ENCODE measurements around the gene ZNF407.
A peak's percentile ranks its signal among the peaks of the same experiment; 100 is the strongest.
"Not testable (repeated sequence)": the region's sequence is repeated elsewhere in the genome, so short reads cannot be mapped to it uniquely, and the experiment has no call there.

Gene ZNF407

GRCh38 chr18:74597662-74598349, at the start of gene ZNF407:
Gene ZNF407 (plus strand): TSS chr18:74597870. CDS start chr18:74631020, 33,150 bp downstream.
- DNase-seq = peak; percentile 88
- in situ Hi-C loops (cut with HindIII; ENCODE audit: low pct_ligation_motif_present, low pct_unique_long_range_greater_than_20kb, low sequenced_read_pairs) = no loop called here

GRCh38 chr18:74549591-74550104, 48.0 kb upstream of the ZNF407 start:
- no peak for DNase-seq
- in situ Hi-C loops (cut with HindIII; ENCODE audit: low pct_ligation_motif_present, low pct_unique_long_range_greater_than_20kb, low sequenced_read_pairs) = no loop called here

- in situ Hi-C loops (cut with HindIII; ENCODE audit: low pct_ligation_motif_present, low pct_unique_long_range_greater_than_20kb, low sequenced_read_pairs) = no loop called here
- no peak for DNase-seq
Measured at GRCh38 chr18:74550886-74551285, 46.8 kb upstream of the ZNF407 start.

GRCh38 chr18:74551452-74551851, 46.2 kb upstream of the ZNF407 start:
- in situ Hi-C loops (cut with HindIII; ENCODE audit: low pct_ligation_motif_present, low pct_unique_long_range_greater_than_20kb, low sequenced_read_pairs) = no loop called here
- no peak for DNase-seq

- DNase-seq = peak; percentile 75
- in situ Hi-C loops (cut with HindIII; ENCODE audit: low pct_ligation_motif_present, low pct_unique_long_range_greater_than_20kb, low sequenced_read_pairs) = no loop called here
Measured at GRCh38 chr18:74551936-74552555, 45.6 kb upstream of the ZNF407 start.

GRCh38 chr18:74556126-74556525, 41.5 kb upstream of the ZNF407 start:
- in situ Hi-C loops (cut with HindIII; ENCODE audit: low pct_ligation_motif_present, low pct_unique_long_range_greater_than_20kb, low sequenced_read_pairs) = no loop called here
- no peak for DNase-seq

- no peak for DNase-seq
- in situ Hi-C loops (cut with HindIII; ENCODE audit: low pct_ligation_motif_present, low pct_unique_long_range_greater_than_20kb, low sequenced_read_pairs) = no loop called here
Measured at GRCh38 chr18:74558096-74558495, 39.6 kb upstream of the ZNF407 start.

GRCh38 chr18:74562131-74562730, 35.4 kb upstream of the ZNF407 start:
- DNase-seq = no peak
- in situ Hi-C loops (cut with HindIII; ENCODE audit: low pct_ligation_motif_present, low pct_unique_long_range_greater_than_20kb, low sequenced_read_pairs) = no loop called here

GRCh38 chr18:74562775-74563174, 34.9 kb upstream of the ZNF407 start:
- DNase-seq = no peak
- in situ Hi-C loops (cut with HindIII; ENCODE audit: low pct_ligation_motif_present, low pct_unique_long_range_greater_than_20kb, low sequenced_read_pairs) = no loop called here

- in situ Hi-C loops (cut with HindIII; ENCODE audit: low pct_ligation_motif_present, low pct_unique_long_range_greater_than_20kb, low sequenced_read_pairs) = no loop called here
- no peak for DNase-seq
Measured at GRCh38 chr18:74563999-74564398, 33.7 kb upstream of the ZNF407 start.

- in situ Hi-C loops (cut with HindIII; ENCODE audit: low pct_ligation_motif_present, low pct_unique_long_range_greater_than_20kb, low sequenced_read_pairs); DNase-seq: not testable (repeated sequence)
Measured at GRCh38 chr18:74565164-74565563, 32.5 kb upstream of the ZNF407 start.

- DNase-seq; in situ Hi-C loops (cut with HindIII; ENCODE audit: low pct_ligation_motif_present, low pct_unique_long_range_greater_than_20kb, low sequenced_read_pairs): not testable (repeated sequence)
Measured at GRCh38 chr18:74565993-74566392, 31.7 kb upstream of the ZNF407 start.

- in situ Hi-C loops (cut with HindIII; ENCODE audit: low pct_ligation_motif_present, low pct_unique_long_range_greater_than_20kb, low sequenced_read_pairs) = no loop called here
- DNase-seq = no peak
Measured at GRCh38 chr18:74567822-74568221, 29.8 kb upstream of the ZNF407 start.

GRCh38 chr18:74569401-74569800, 28.3 kb upstream of the ZNF407 start:
- in situ Hi-C loops (cut with HindIII; ENCODE audit: low pct_ligation_motif_present, low pct_unique_long_range_greater_than_20kb, low sequenced_read_pairs) = no loop called here
- DNase-seq = no peak

- no peak for DNase-seq
- in situ Hi-C loops (cut with HindIII; ENCODE audit: low pct_ligation_motif_present, low pct_unique_long_range_greater_than_20kb, low sequenced_read_pairs) = no loop called here
Measured at GRCh38 chr18:74570266-74570665, 27.4 kb upstream of the ZNF407 start.

- in situ Hi-C loops (cut with HindIII; ENCODE audit: low pct_ligation_motif_present, low pct_unique_long_range_greater_than_20kb, low sequenced_read_pairs) = no loop called here
Measured at GRCh38 chr18:74571895-74572680, 25.6 kb upstream of the ZNF407 start.

GRCh38 chr18:74573053-74573452, 24.6 kb upstream of the ZNF407 start:
- DNase-seq = no peak
- in situ Hi-C loops (cut with HindIII; ENCODE audit: low pct_ligation_motif_present, low pct_unique_long_range_greater_than_20kb, low sequenced_read_pairs) = no loop called here

More at GRCh38 chr18:74571895-74572680, 25.6 kb upstream of the ZNF407 start:
- DNase-seq = no peak

- in situ Hi-C loops (cut with HindIII; ENCODE audit: low pct_ligation_motif_present, low pct_unique_long_range_greater_than_20kb, low sequenced_read_pairs) = no loop called here
- no peak for DNase-seq
Measured at GRCh38 chr18:74574916-74575315, 22.8 kb upstream of the ZNF407 start.

GRCh38 chr18:74577019-74577418, 20.7 kb upstream of the ZNF407 start:
- in situ Hi-C loops (cut with HindIII; ENCODE audit: low pct_ligation_motif_present, low pct_unique_long_range_greater_than_20kb, low sequenced_read_pairs) = no loop called here
- DNase-seq = peak; percentile 49
